ENCODE results near the gene NABP2.

The NABP2 gene

GRCh38 chr12:56260380-56260779, 36.2 kb downstream of the NABP2 start:
- no peak for TF ChIP-seq CTCF (IDR thresholded peaks at IDR 0.05)

- no peak for TF ChIP-seq CTCF (IDR thresholded peaks at IDR 0.05)
These were observed 36.8 kb downstream of the NABP2 start for GRCh38 chr12:56260921-56261320.

- no peak for TF ChIP-seq CTCF (IDR thresholded peaks at IDR 0.05)
These were observed 37.5 kb downstream of the NABP2 start for GRCh38 chr12:56261503-56262232.

GRCh38 chr12:56266693-56267442, 42.7 kb downstream of the NABP2 start, which contains the start of gene COQ10A:
Gene COQ10A (plus strand): TSS chr12:56266942. CDS start chr12:56267119, 177 bp downstream.
- TF ChIP-seq CTCF (IDR thresholded peaks at IDR 0.05) = peak; percentile 51; the same call in 1 of the 2 replicates

- no peak for TF ChIP-seq CTCF (IDR thresholded peaks at IDR 0.05)
These were observed 43.4 kb downstream of the NABP2 start for GRCh38 chr12:56267443-56268071.

GRCh38 chr12:56271031-56271430, 46.9 kb downstream of the NABP2 start:
- peak; percentile 30; the same call in 1 of the 2 replicates for TF ChIP-seq CTCF (IDR thresholded peaks at IDR 0.05)

GRCh38 chr12:56274299-56274698, 50.2 kb downstream of the NABP2 start:
- no peak for TF ChIP-seq CTCF (IDR thresholded peaks at IDR 0.05)
